Measurements from ENCODE around the gene SLAMF9.

- TF ChIP-seq, protein P1, sequence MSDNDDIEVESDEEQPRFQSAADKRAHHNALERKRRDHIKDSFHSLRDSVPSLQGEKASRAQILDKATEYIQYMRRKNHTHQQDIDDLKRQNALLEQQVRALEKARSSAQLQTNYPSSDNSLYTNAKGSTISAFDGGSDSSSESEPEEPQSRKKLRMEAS (IDR thresholded peaks at IDR 0.05; ENCODE audit: insufficient read depth, insufficient read length) = no peak
- TF ChIP-seq CTCF (IDR thresholded peaks at IDR 0.05; ENCODE audit: extremely low read depth in 1 of 2, insufficient read depth in 1 of 2, low read depth in 1 of 2, low read length in 2 of 2) (no peak), POLR2A (IDR thresholded peaks at IDR 0.05; ENCODE audit: low read depth, low read length) (peak; percentile 27), POLR2AphosphoS5 (IDR thresholded peaks at IDR 0.05; ENCODE audit: insufficient read depth, low read depth, low read length) (no peak)
Observed at GRCh38 chr1:159921700-159922504, 32.1 kb downstream of the SLAMF9 start.

Data from endothelial cell of umbilical vein (primary cell).